Left lung (tissue), 10 donors: ENCODE measurements around the gene CD109. TPM values are rescaled to one million over a fixed set of nuclear protein-coding genes. Genes with fewer than 3 reads are reported as not detected.

Experiments
- ATAC-seq: fragments of 200-7000 bp; cut with Tn5 transposase; one replicate; pipeline ENCODE4 v1.9.1; 2020; ENCODE audit warnings: moderate library complexity
- DNase-seq, 4 donors: peaks; one replicate each; pipeline ENCODE4 v3.0.0-alpha.2; 2013 to 2020
- H3K27ac ChIP-seq, 2 donors: fragments of 200-600 bp; sonication (generic) in 1 of 2; one replicate each; pipeline versions ENCODE4 v1.5.0 to v1.8.0; 2020 to 2021
- H3K27me3 ChIP-seq, 2 donors: fragments of 200-600 bp; sonication (generic) in 1 of 2; one replicate each; pipeline versions ENCODE4 v1.5.0 to v1.8.0; 2020 to 2021
- H3K36me3 ChIP-seq, 2 donors: fragments of 200-600 bp; sonication (generic) in 1 of 2; one replicate each; pipeline versions ENCODE4 v1.5.0 to v1.8.0; 2020 to 2021
- H3K4me1 ChIP-seq, 2 donors: fragments of 200-600 bp; one replicate each; pipeline ENCODE4 v1.8.0; 2021
- H3K4me3 ChIP-seq, 2 donors: fragments of 200-600 bp; sonication (generic) in 1 of 2; one replicate each; pipeline versions ENCODE4 v1.5.0 to v1.8.0; 2020 to 2021; ENCODE audit warnings: mild to moderate bottlenecking in 1 of 2
- H3K9me3 ChIP-seq, 2 donors: fragments of 200-600 bp; sonication (generic) in 1 of 2; one replicate each; pipeline versions ENCODE4 v1.5.0 to v1.8.0; 2020 to 2021
- CTCF ChIP-seq, 2 donors: fragments of 200-600 bp; sonication (generic) in 1 of 2; IDR thresholded peaks; one replicate each; pipeline versions ENCODE4 v1.5.0 to v1.8.0; 2021; ENCODE audit warnings: antibody characterized with exemption in 2 of 2
- intact Hi-C, 2 donors: fragments of 100-400 bp; cut with DNase I; formaldehyde crosslinking; loops; one replicate each; pipeline versions ENCODE4 v1.11.2 to v1.14.2; 2022
- polyA plus RNA-seq, 6 donors: library from polyadenylated mRNA; unstranded; fragments of 120-200 nt; gene quantifications; one replicate each; pipeline ENCODE4 v1.2.1, GENCODE V29; 2013; ENCODE audit not compliant: insufficient read length in 6 of 6
- total RNA-seq, 2 donors: library from RNA; stranded (reverse); fragmentation: NEBNext Ultra II Directional; extraction: Animal tissue kit (Norgen Biotek cat#: 25700); gene quantifications; one replicate each; pipeline ENCODE4 v1.2.1, GENCODE V29; 2021
- donor health status: DM: no; HTN: yes; CAD: no.
- donor health status: DM: no; HTN: no; CAD: no.

CD109 gene
- total and polyA plus RNA-seq, 8 donors = 13.8 to 27.8 (median 20.6) TPM

DNA sequence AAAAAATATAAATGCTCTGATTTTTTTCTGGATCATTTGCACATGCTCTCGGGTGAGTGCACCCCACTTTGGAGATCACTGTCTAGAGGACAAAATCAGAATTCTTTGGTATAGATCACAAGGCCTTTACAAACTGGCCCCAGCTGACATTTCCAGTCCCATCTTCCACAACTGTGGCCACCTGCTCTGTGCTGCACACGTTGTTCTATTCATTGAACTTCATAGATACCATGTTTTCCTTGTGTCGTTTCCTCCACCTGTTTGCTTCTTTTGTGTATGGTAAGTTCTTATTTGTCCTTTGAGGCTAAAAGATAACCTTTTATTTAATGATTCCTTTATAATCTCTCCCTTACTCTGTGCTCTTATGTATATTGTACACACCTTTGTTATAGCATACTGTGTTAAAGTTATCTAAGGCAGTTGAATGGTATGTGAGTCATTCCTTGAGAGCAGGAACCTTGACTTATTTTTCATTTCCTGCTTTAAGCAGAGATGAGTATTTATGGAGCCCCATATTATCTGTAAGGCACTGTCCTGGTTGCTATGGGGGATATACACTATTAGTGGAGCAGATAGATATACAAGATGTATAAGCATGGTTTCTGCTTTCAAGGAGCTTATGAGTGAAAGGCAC, 30.2 kb upstream of the CD109 start:
- H3K27me3 ChIP-seq = no peaks in the 10 kb centered on the region
- H3K4me3 ChIP-seq = no peak overlapping the region
- no peaks in the 10 kb centered on the region for H3K4me1 ChIP-seq
- H3K36me3 ChIP-seq = no peaks in the 10 kb centered on the region
- H3K9me3 ChIP-seq = no peaks in the 10 kb centered on the region
- H3K27ac ChIP-seq = no peak overlapping the region
- peak; percentile 45 for ATAC-seq
- intact Hi-C loops = no loop called here
- TF ChIP-seq CTCF (IDR thresholded peaks at IDR 0.05) = no peak
- DNase-seq = no peak

- Histone ChIP-seq H3K36me3 (no peaks in the 10 kb centered on the region), H3K9me3 (no peaks in the 10 kb centered on the region), H3K27ac (no peak overlapping the region), H3K4me1 (no peaks in the 10 kb centered on the region), H3K4me3 (no peak overlapping the region), H3K27me3 (no peaks in the 10 kb centered on the region)
- no peak for TF ChIP-seq CTCF (IDR thresholded peaks at IDR 0.05)
- intact Hi-C loops = no loop called here
- DNase-seq = no peak
- ATAC-seq = no peak
Measured at GRCh38 chr6:73666393-73666792, 29.6 kb upstream of the CD109 start.

DNA sequence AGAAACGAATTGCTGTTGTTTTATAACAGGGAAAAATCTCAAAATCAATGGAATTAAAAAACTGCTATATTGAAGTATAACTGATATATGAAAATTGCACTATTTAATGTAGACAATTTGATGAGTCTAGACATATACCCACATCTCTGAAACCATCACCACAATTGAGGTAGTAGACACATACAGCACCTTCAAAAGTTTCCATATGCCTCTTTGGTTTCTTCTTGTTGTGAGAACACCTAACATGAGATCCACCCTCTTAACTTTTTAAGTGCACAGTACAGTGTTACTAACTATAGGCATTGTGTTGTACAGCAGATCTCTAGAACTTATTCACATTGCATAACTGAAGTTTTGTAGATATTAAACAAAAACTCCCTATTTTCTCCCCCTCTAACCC, 28.2 kb upstream of the CD109 start:
- no peaks in the 10 kb centered on the region for H3K27me3 ChIP-seq
- intact Hi-C loops = no loop called here
- H3K4me1 ChIP-seq = no peaks in the 10 kb centered on the region
- H3K4me3 ChIP-seq = no peak overlapping the region
- H3K36me3 ChIP-seq = no peaks in the 10 kb centered on the region
- no peak for DNase-seq
- H3K9me3 ChIP-seq = no peaks in the 10 kb centered on the region
- no peak overlapping the region for H3K27ac ChIP-seq
- no peak for TF ChIP-seq CTCF (IDR thresholded peaks at IDR 0.05)
- no peak for ATAC-seq

GRCh38 chr6:73669005-73669404, 27.0 kb upstream of the CD109 start:
- DNase-seq (no peak), ATAC-seq (no peak)
- Histone ChIP-seq H3K9me3 (no peaks in the 10 kb centered on the region), H3K4me1 (no peaks in the 10 kb centered on the region), H3K36me3 (no peaks in the 10 kb centered on the region), H3K27me3 (no peaks in the 10 kb centered on the region), H3K4me3 (no peak overlapping the region), H3K27ac (no peak overlapping the region)
- TF ChIP-seq CTCF (IDR thresholded peaks at IDR 0.05) = no peak
- intact Hi-C loops = no loop called here

- no peak overlapping the region for H3K4me3 ChIP-seq
- no peak for DNase-seq
- no peaks in the 10 kb centered on the region for H3K27me3 ChIP-seq
- intact Hi-C loops = no loop called here
- ATAC-seq = no peak
- H3K4me1 ChIP-seq = no peaks in the 10 kb centered on the region
- H3K36me3 ChIP-seq = no peaks in the 10 kb centered on the region
- no peaks in the 10 kb centered on the region for H3K9me3 ChIP-seq
- H3K27ac ChIP-seq = no peak overlapping the region
- no peak for TF ChIP-seq CTCF (IDR thresholded peaks at IDR 0.05)
Measured at GRCh38 chr6:73671911-73672685, 23.9 kb upstream of the CD109 start.
